PC-9 (cell line): ENCODE data around the gene RREB1. TPM values are rescaled to one million over a fixed set of nuclear protein-coding genes. Genes with fewer than 3 reads are reported as not detected.

Experiments
- BruUV-seq: library from RNA; stranded (reverse); fragments of 400-500 nt; replicated peaks from 2 replicates; lab custom pipeline; 2021; lab: Mats Ljungman, UMichigan
- CTCF ChIA-PET: fragments of 300-600 bp; sonication (Branson Sonifier 250); formaldehyde crosslinking; loops from one replicate; lab custom pipeline; 2022; ENCODE audit warnings: antibody characterized with exemption; lab: Charles Lee
- POLR2A ChIA-PET: fragments of 300-600 bp; sonication (Branson Sonifier 250); formaldehyde crosslinking; loops from one replicate; lab custom pipeline; 2022; ENCODE audit warnings: antibody characterized with exemption; ENCODE audit not compliant: unreplicated experiment; lab: Charles Lee
- DNase-seq, 2 experiments: peaks; one replicate each; pipeline versions ENCODE4 v3.0.0 to v3.0.0-alpha.2; 2015 to 2022; ENCODE audit warnings: mixed read lengths in 1 of 2
- H2AFZ ChIP-seq: fragments of 200-600 bp; sonication (generic); 2 replicates; pipeline ENCODE4 v1.8.1; 2017; ENCODE audit warnings: antibody characterized with exemption
- H3F3A ChIP-seq: fragments of 200-600 bp; sonication (generic); 2 replicates; pipeline ENCODE4 v1.8.1; 2017; ENCODE audit warnings: antibody characterized with exemption, mild to moderate bottlenecking, low read depth; ENCODE audit not compliant: insufficient read depth
- H3K27ac ChIP-seq: fragments of 200-600 bp; sonication (generic); 2 replicates; pipeline ENCODE4 v1.6.1; 2016; ENCODE audit warnings: mixed run types
- H3K27me3 ChIP-seq: fragments of 200-600 bp; sonication (generic); 2 replicates; pipeline ENCODE4 v1.6.1; 2016; ENCODE audit warnings: low read depth, mixed run types; ENCODE audit not compliant: insufficient read depth
- H3K36me3 ChIP-seq: fragments of 200-600 bp; sonication (generic); 2 replicates; pipeline ENCODE4 v1.6.1; 2016; ENCODE audit warnings: low read depth, mixed run types
- H3K4me1 ChIP-seq: fragments of 200-600 bp; sonication (generic); replicated peaks from 2 replicates; pipeline ENCODE4 v1.6.1; 2016; ENCODE audit warnings: mixed run types; ENCODE audit not compliant: insufficient read depth
- H3K4me2 ChIP-seq: fragments of 200-600 bp; sonication (generic); 2 replicates; pipeline ENCODE4 v1.6.1; 2017; ENCODE audit warnings: mixed run types
- H3K4me3 ChIP-seq: fragments of 200-600 bp; sonication (generic); 2 replicates; pipeline ENCODE4 v1.6.1; 2016; ENCODE audit warnings: mixed run types
- H3K79me2 ChIP-seq: fragments of 200-600 bp; sonication (generic); 2 replicates; pipeline ENCODE4 v1.6.1; 2017; ENCODE audit warnings: low read depth, mixed run types
- H3K9me2 ChIP-seq: fragments of 200-600 bp; sonication (generic); 2 replicates; pipeline ENCODE4 v1.8.1; 2017; ENCODE audit warnings: mild to moderate bottlenecking; ENCODE audit not compliant: insufficient read depth
- H3K9me3 ChIP-seq: fragments of 200-600 bp; sonication (generic); 2 replicates; pipeline ENCODE4 v1.8.1; 2016; ENCODE audit warnings: low read depth; ENCODE audit not compliant: insufficient read depth
- H4K20me1 ChIP-seq: fragments of 200-600 bp; sonication (generic); 2 replicates; pipeline ENCODE4 v1.8.1; 2017; ENCODE audit not compliant: insufficient read depth
- CTCF ChIP-seq: fragments of 200-600 bp; sonication (generic); conservative IDR thresholded peaks from 2 replicates; pipeline ENCODE4 v1.6.1; 2017; ENCODE audit warnings: mixed run types, antibody characterized with exemption, mild to moderate bottlenecking, moderate library complexity
- EZH2 ChIP-seq: fragments of 200-600 bp; sonication (generic); IDR thresholded peaks from 2 replicates; pipeline ENCODE4 v1.8.0; 2017; ENCODE audit warnings: antibody characterized with exemption, low read depth
- intact Hi-C: fragments of 100-400 bp; cut with micrococcal nuclease; formaldehyde crosslinking; loops from one replicate; pipeline ENCODE4 v1.10.0; 2022; ENCODE audit not compliant: unreplicated experiment
- total RNA-seq: library from RNA; stranded (reverse); gene quantifications from 2 replicates; pipeline ENCODE4 v1.2.3, GENCODE V29; 2021

Gene RREB1
- total RNA-seq, 1 experiment from 2014 or later, result 38.4 TPM

- H3K4me3 ChIP-seq, result no peak overlapping the region
- peaks cover 5% of the 10 kb centered on the region; the same call in 1 of the 2 replicates for H3K4me1 ChIP-seq
- no peaks in the 10 kb centered on the region for H3K9me2 ChIP-seq
- intact Hi-C loops, result loop anchor here (10.0 kb wide), 1 partner anchor 796 kb away; the partner anchor contains the start of gene BLOC1S5
- H3K4me2 ChIP-seq, result no peak overlapping the region
- BruUV-seq, result no TSS peak
- POLR2A ChIA-PET, result no interaction called here
- H3F3A ChIP-seq, result peaks cover 3% of the 10 kb centered on the region; the same call in 1 of the 2 replicates
- no peaks in the 10 kb centered on the region for H3K79me2 ChIP-seq
- H3K36me3 ChIP-seq, result no peaks in the 10 kb centered on the region
- no peaks in the 10 kb centered on the region for H3K27me3 ChIP-seq
- TF ChIP-seq CTCF, result no peak
- no peak for TF ChIP-seq EZH2
- H4K20me1 ChIP-seq, result no peaks in the 10 kb centered on the region
- H3K9me3 ChIP-seq, result no peaks in the 10 kb centered on the region
- DNase-seq, result no peak
- no peak overlapping the region for H2AFZ ChIP-seq
- CTCF ChIA-PET, result no interaction called here
- no peak overlapping the region for H3K27ac ChIP-seq
Observed at GRCh38 chr6:7268816-7269555, 161.2 kb downstream of the RREB1 start.

DNA sequence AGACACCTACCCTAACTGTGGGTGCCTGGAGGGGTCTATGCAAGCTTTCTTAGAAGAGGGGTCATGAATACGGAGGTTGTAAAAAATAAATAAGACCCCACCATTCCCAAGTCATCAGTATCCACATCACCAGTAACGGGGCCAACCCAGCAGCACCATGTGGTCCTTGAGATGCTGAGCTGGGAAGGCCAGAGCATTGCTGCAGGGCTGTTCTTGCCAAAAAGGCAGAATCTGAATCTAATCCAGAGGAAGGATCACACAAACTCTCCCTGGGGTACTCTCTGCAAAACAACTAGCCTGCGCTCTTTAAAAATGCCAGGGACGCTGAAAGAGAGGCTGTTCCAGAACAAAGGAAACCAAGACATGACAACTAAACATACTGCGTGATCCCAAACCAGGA, 162.1 kb downstream of the RREB1 start:
- no TSS peak for BruUV-seq
- peaks cover 3% of the 10 kb centered on the region; the same call in 1 of the 2 replicates for H3F3A ChIP-seq
- no peaks in the 10 kb centered on the region for H3K9me3 ChIP-seq
- H3K4me1 ChIP-seq, result peaks cover 5% of the 10 kb centered on the region; the same call in 1 of the 2 replicates
- no peak for TF ChIP-seq EZH2
- no peak for TF ChIP-seq CTCF
- no peak overlapping the region for H3K4me3 ChIP-seq
- ChIA-PET CTCF (no interaction called here), POLR2A (no interaction called here)
- H3K27me3 ChIP-seq, result no peaks in the 10 kb centered on the region
- H3K27ac ChIP-seq, result no peak overlapping the region
- H3K4me2 ChIP-seq, result no peak overlapping the region
- no peaks in the 10 kb centered on the region for H3K79me2 ChIP-seq
- no peak overlapping the region for H2AFZ ChIP-seq
- intact Hi-C loops, result loop anchor here (10.0 kb wide), 1 partner anchor 795 kb away; the partner anchor contains the start of gene BLOC1S5
- no peaks in the 10 kb centered on the region for H3K36me3 ChIP-seq
- H4K20me1 ChIP-seq, result no peaks in the 10 kb centered on the region
- no peaks in the 10 kb centered on the region for H3K9me2 ChIP-seq
- DNase-seq, result no peak

DNA sequence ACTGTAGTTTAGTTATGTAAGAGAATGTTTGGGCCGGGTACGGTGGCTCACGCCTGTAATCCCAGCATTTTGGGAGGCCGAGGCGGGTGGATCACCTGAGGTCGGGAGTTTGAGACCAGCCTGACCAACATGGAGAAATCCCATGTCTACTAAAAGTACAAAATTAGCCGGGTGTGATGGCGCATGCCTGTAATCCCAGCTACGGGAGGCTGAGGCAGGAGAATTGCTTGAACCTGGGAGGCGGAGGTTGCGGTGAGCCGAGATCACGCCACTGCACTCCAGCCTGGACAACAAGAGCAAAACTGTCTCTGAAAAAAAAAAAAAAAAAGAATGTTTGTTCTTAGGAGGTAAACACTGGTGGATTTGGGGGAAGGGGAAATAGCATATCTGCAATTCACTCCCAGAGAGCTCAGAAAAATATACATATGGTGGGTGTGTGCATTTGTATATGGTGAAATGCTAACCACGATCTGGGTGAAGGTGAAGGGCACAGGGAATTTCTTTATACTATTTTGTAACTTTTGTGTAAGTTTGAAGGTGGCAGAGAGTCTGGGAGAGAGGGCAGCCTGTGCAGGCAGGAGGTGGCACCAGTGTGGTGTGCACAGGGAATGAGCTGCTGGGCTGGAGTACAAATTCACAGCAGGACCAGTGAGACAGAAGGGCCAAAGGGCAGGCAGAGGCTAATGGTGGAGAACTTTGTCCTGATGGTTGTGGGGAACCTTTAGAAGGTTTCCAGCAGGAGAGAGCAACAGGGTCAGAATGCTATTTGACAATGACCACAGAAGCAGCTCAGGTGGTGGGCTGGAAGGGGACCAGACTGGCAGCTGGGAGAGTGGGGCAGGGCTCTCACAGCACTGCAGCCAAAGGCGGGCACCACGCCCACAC, 162.8 kb downstream of the RREB1 start:
- Histone ChIP-seq H3K4me1 (peaks cover 5% of the 10 kb centered on the region; the same call in 1 of the 2 replicates), H3F3A (peaks cover 3% of the 10 kb centered on the region; the same call in 1 of the 2 replicates), H3K79me2 (no peaks in the 10 kb centered on the region), H3K36me3 (no peaks in the 10 kb centered on the region), H3K4me3 (no peak overlapping the region), H4K20me1 (no peaks in the 10 kb centered on the region), H3K27ac (no peak overlapping the region), H3K27me3 (no peaks in the 10 kb centered on the region), H3K4me2 (no peak overlapping the region), H3K9me3 (no peaks in the 10 kb centered on the region), H3K9me2 (no peaks in the 10 kb centered on the region), H2AFZ (no peak overlapping the region)
- DNase-seq, result no peak
- intact Hi-C loops, result no loop called here
- POLR2A ChIA-PET, result no interaction called here
- BruUV-seq, result no TSS peak
- CTCF ChIA-PET, result no interaction called here
- TF ChIP-seq CTCF (no peak), EZH2 (no peak)
